HG03064 (cell line): ENCODE measurements around the gene EHHADH.

Source experiments
- ATAC-seq: cut with Tn5 transposase; IDR thresholded peaks from one replicate; pipeline ENCODE4 v1.9.1; 2021; ENCODE audit warnings: low read depth; ENCODE audit not compliant: unreplicated experiment

The EHHADH gene

DNA sequence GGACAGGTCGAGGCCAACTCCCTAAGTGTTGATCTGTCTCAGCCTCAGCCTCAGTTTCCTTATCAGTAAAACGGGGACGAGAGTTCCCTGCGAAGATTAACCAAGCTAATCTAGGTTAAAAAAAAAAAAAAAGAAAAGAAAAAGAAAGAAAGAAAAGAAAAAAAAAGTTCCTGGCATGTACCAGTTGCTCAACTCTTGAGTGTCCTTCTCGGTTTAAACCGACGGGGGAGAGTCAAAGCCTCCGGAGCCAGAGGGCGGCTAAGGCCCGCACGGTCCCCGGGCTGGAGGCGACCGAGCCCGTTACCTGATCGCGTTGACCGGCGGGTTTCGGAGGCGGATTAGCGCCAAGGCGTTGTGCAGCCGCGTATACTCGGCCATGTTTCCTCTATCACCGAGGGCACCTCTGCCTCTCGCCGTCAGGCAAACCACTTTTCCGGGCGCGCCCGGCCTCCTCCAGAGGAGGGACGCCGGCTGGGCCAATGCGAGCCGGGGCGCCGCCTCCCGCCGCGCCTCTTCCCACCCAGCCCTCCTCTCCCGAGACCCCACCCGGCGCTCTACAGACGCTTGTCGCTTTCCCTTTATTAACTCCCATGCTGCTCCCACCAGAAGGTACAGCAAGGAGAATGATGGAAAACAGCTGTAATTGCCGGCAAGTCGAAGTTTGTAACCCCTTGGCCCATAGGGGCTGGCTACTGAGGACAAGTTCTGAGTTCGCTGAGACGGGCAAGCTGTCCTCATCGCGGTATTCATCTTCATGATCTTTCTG lies at the start of gene EHHADH:
Gene EHHADH, minus strand, starts transcription at position 405 of the 766 bp plus-strand sequence. Its CDS starts 27 bp downstream, at position 378.
- peak; percentile 88 for ATAC-seq

DNA sequence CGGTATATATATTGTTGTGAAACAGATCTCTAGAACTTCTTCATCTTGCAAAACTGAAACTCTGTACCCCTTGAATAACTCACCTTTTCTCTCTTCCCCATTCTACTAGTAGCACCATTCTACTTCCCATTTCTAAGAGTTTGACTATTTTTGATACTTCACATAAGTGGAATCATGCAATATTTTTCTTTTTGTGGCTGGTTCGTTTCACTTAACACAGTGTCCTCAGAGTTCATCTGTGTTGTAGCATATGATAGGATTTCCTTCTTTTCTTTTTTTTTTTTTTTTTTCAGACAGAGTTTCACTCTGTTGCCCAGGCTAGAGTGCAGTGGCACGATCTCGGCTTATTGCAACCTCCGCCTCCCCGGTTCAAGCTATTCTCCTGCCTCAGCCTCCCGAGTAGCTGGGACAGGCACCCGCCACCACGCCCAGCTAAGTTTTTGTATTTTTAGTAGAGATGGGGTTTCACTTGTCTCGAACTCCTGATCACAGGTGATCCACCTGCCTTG lies 46.1 kb upstream of the EHHADH start:
- peak; percentile 82 for ATAC-seq

DNA sequence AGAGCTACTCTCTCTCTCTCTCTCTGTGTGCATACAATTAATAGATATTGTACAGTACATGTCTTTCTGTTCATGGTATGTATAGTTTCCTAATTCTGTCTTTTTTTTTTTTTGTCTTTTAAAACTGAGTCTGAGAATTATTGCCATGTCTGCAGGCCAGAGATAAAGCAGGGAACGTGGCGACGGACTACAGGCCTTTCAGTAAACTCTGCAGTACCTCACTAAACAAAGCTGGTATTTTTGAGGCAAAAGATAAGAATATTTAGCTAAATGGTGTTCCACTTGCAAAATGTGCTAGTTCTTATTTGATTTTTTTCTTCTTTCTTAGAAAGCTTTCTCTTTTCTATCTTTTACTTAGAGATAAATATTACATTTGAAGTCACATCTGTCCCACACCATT lies 44.0 kb upstream of the EHHADH start:
- ATAC-seq, result no peak

DNA sequence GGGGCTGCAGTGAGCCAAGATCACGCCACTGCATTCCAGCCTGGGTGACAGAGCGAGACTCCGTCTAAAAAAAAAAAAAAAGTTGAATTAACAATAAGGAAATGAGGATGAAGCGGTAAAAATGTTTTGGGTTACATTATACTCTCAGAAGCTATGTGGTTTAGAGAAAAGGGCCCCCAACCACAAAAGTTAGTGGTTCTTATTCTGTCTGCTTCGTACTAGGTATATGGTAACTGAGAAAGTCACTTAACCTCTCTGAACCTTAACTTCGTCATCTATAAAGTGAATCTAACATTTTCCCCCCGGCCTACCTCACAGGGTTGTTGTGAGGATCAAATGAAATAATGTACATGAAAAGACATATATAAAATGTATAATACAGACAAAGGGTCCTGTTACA lies 38.4 kb upstream of the EHHADH start:
- no peak for ATAC-seq

DNA sequence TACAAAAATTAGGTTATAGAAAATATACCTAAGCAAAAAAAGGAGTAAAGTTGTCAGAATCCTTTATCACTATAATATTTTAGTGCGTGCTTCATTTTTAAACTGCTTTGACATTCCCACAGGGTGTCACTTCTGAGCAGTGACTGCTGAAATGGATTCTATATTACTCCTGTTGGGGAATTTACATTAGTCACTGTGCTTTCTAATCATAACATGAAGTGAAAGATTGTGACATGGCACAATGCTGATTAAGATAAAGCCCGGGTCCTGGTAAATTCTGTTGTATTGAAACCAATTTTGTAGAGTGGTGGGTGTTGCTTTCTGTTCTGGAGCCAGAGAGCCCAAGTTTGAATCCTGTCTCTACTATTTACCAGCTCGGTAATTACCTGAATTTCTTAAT lies 36.4 kb upstream of the EHHADH start:
- ATAC-seq, result no peak

DNA sequence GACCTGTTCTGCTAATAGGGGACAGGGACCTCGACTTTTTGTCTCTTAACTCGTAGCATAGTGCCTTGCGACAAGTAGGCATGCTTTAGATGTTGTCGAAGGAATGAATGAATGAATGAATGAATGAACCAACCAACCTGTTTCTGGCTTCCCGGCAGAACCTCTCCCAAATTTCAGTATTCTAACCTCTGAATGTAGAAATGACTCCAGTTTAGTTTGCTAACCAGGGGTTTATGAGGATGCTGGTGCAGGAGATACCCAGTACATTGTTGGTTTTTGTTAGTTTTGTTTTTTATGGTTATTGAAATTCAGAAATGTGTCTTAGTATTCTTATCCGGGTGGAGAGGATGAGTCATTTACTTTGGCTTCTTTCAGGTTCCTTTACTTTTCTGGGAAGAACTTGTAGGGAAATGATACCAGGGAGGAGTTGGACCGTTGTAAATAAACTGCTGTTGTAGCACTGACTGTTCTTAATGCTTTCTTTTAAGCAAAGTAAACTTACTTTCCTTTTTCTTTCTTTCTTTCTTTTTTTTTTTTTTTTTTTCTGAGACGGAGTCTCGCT lies 29.6 kb upstream of the EHHADH start:
- ATAC-seq, result no peak

DNA sequence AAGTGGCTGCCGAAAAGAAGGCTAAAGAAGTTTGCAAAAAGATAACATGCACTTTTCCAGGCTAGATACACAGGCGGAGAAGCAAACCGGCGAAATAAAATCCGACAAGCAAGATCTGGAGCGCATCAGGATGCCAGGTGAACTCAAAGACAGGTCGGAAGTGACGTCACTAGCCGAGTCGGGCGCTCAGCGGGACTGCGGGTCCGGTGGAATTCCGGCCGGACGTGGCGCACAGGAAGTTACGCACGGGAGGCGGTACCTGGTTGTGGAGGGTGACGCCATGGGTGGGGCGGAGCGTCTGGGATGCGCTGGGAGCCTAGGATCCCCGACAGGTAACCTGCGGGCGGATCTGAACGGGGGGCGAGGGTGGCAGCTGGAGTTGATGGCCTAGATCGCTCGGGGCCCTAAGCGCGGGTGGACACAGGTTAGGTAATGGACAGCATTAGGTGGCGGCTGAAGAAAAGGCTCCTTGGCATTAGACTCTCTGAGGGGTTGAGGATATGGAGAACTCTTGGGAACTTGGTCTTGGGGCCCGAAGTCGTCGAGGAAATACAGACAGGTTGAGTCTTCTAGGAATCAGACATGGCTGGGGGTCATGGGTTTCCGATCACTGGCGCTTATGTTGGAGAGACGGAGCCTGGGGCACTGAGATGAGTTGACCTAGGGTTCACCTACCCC lies 29.0 kb upstream of the EHHADH start:
- ATAC-seq, result peak; percentile 99

DNA sequence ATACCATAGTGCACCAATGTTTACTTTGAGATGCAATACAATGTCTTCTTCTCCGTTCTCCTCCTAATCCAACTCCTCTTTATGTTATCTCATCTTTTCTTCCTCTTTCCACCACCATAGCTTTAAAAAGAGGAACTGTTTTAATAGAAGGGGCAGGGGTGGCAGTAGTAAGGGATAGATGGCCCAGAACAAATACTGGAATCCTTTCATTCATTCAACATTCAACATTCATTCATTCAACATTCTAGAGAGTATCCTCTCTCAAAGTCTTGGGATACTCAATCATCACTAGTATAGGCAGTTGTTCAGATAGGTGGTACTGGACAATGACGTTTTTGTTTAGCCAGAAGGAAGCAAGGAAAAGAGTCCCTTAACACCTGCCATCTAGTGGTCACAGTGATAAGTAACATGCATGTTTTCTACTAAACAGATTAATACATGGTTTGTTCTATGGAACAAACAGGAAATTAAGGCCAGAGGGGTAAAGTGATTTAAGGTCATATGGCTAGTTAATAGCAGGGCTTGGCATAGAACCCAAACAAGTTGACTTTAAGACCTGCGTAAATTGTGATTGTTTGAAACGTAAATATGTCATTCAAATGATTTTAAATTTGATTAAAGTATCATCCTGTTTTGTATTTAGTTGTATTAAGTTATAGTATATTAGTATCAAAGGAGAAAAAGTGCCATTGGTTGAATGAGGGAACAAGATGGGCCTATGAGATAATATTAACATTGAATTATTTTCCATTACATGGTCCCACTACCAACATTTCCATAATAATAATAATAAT lies 26.9 kb upstream of the EHHADH start:
- ATAC-seq, result no peak

DNA sequence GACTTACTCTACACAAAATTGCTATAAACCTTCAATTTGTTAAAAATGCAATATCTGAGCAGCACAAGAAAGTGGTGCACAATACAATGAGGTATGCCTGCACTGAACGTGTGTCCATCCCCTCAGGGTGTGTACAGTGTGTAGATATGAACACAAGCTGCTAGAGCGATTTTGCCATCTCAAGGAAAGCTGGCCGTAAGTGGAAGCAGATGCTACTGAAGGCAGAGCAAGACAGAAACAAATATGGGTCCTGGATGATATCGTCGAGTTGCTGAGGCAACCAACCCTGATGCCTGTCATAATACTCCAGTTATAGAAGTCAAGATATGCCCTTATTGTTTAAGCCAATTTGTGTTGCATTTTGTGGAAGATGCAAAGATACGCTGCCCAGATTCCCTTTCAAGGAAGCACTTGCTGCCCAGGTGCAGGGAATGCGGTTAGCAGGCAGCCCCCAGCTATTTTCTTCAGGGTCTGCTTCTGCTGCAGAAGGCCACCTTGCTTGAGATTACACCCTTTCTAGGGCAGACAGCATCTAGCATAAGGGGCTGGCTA lies 25.8 kb upstream of the EHHADH start:
- ATAC-seq, result no peak

DNA sequence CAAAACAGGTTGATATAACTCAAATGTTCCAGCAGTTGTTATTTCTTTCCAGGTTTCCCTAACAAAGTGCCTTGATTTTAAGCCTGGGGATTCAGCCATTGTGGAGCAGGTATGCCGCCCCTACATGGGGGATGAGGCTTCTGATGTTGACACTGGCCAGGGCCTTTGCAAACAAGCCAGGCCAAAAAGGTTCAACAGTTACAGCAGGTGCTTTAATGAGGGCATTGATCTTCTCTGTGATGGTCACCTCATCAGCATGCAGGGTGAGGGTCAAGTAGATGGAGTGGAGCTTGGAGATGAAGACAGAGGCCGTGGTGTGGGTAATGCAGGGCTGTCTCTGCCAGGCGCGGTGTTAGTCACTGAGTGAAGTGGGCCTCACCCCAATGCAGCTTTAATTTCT lies 22.6 kb upstream of the EHHADH start:
- no peak for ATAC-seq

DNA sequence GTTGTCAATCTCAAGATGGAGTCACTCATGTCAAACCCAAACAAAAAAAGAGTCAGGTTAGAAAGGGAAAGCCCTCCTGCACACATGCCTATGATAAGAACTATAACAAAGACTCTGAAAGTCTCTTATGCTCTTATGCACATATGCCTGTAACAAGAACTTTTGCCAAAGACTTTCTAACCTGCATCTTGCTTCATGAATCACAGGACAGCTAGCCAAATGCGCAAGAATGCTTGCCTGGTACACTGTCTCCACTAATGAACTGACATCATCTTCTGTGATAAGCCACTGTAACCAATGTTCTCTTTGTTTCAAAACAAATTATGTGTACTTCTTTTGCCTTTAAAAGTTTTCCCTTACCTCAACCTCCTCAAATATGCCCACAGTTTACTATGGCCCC lies 18.2 kb upstream of the EHHADH start:
- ATAC-seq, result no peak

DNA sequence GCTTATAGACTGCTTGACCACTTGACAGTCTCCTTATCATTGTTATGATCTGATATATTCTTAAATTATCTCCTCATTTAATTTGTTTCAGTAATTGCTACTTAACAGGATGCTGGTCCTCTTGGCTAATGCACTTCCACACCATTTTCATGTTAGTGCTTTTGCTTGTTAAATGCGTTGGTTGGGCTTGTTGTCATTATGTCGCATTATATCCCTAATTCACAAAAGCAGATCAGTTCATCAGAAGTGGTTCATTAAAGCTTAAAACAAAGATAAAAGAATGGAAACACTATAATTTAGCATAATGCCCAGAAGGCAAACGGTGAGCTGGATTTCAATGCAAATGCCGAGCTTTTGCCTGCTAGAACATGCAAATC lies 17.1 kb upstream of the EHHADH start:
- no peak for ATAC-seq

DNA sequence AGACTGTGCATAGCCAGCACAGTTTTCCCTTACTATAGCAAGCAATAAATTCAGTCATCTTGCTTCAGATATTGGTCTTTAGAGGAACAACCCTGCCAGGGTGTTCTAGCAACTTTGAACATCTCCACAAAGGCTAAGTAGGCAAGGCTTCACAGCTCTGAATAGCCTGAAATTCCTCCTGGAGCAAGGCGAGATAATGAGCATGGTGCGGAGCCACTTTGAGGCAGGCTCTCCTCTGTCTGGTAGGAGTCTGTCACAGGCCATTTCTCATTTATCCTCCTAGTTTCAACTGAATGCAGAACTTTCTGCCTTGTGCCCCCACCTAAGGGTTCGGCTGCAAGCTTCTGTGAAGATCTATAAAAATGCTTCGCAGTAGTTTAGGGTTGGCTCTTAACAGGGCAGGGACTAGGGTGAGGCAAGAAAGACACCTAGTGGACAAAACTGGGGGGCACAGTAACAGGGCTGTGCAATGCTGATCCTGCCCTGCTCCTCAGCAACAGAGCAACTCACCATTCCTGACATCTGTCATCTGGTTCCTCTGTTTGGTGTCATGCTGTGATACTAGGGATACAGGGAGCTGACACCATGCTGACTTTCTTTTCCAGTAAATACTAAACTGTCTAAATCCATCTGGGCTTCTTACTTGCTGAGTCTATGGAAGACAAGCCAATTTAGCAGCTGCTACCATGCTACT lies 16.6 kb upstream of the EHHADH start:
- ATAC-seq, result no peak

DNA sequence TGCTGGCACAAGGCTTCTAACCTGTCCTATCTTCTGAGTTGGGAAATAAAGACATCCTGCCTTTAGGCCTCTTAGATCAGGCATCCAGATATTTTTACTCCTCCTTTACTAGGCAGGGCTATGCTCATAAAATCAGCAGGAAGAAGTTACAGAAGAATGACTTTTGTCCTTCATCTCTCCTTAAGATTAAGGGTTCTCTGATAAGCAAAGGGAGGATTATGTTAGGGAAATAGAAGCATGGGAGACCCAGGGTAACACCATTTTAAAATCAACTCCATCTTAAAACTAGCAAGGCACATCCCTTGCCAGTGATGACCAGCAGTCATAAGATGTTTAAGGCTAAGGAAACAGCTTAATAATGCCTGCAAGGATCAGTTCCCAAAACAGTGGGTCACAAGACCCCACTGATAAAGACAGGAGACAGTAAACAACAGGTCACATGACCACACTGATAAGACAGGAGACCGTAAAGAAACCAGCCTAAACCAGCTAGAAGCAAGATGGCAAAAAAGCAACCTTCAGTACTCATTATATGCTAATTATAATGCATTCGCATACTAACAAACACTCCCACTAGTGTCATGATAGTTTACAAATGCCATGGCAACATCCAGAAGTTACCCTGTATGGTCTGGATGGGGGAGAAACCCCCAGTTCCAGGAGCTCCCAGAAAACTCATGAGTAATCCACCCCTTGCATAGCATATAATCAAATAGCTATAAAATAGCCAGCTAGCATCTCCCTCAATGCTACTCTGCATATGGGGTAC lies 14.5 kb upstream of the EHHADH start:
- ATAC-seq, result no peak

DNA sequence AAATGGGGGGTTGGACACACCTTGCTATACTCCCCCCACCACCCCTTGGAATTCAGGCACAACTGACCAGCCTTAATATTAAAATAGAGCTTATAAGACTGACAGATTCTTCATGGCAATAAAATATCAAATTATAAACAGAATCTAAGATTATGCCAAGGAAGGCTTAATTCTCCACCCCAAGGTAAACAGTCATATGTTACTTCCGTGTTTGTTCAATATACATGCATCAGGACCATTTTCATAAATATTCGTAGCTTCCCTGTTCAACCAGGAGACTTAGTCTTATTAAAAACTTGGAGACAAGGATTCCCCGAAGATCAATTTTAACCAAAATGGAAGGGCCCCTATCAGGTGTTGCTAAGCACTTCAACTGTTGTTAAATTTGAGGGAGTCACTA lies 13.3 kb upstream of the EHHADH start:
- no peak for ATAC-seq

DNA sequence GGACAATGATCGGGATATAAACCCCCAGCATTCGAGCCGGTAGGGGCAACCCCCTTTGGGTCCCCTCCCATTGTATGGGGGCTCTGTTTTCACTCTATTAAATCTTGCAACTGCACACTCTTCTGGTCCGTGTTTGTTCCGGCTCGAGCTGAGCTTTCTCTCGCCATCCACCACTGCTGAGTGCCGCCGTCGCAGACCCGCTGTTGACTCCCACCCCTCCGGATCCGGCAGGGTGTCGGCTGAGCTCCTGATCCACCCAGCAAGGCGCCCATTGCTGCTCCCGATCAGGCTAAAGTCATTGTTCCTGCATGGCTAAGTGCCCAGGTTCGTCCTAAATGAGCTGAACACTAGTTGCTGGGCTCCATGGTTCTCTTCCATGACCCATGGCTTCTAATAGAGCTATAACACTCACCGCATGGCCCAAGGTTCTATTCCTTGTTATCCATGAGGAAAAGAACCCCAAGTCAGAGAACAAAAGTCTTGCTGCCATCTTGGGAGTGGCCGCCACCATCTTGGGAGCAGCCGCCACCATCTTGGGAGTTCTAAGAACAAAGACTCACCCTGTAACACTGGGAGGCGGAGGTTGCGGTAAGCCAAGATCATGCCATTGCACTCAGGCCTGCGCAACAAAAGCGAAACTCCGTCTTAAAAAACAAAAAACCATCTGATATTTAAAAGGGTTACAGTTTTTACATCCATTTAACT lies 11.2 kb upstream of the EHHADH start:
- ATAC-seq, result no peak

DNA sequence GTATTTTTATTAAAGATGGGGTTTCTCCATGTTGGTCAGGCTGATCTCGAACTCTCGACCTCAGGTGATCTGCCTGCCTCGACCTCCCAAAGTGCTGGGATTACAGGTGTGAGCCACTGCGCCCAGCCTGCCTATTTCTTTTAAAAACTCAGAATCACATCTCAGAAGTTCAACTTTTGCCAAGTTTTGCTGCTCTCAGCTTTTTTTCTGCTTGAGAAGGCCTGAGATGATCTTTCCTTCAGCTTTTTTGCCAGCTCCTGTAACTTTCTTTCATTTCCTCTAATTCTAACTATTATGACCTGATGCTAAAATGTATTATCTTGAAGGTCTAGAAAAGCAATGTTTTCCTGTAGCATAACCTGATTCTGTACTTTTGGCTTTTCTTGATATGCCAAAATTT lies 9.6 kb upstream of the EHHADH start:
- ATAC-seq, result no peak

DNA sequence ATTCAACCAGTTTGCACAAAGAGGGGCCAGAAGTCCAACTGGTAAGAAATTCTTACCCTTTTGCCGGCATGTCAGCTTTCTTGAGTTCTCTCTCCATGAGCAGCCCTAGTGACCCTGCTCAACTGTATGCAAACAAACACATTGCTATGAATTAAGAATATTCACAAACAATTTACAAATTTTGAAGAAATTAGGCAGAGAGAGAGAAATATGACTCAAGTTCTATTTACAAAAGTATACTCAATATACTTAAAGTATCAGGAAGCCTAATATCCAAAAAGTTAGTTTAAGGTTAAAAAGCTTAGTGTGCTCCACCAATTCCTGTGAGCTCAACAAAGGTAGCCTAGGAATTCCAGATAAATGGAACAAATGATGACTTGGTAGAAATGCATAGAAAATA lies 3.5 kb upstream of the EHHADH start:
- ATAC-seq, result no peak

DNA sequence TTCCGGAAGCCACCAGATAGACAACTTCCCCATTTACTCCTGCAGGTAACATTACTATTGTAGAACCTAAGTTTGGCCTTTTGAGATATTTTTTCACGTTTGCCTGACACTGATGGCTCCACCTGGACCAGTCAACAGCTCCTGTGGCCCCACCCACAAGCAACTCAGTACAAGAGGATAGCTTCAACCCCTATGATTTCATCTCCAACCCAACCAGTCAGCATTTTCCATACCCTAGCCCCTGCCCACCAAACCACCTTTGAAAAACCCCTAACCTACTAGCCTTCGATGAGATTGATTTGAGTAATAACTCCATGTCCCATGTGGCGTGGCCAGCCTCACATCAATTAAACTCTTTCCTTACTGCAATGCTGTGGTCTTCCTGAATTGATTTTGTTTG lies 950 bp upstream of the EHHADH start:
- ATAC-seq, result no peak
